HUES6 (cell line): ENCODE results near the gene CCSER1.
"Not testable (repeated sequence)": the region's sequence is repeated elsewhere in the genome, so short reads cannot be mapped to it uniquely, and the experiment has no call there.

Experiments used
- H3K27ac ChIP-seq: 2 replicates; pipeline ENCODE4 v1.7.0; 2013; ENCODE audit warnings: low read depth, mild to moderate bottlenecking, low read length, inconsistent platforms
- H3K27me3 ChIP-seq: 2 replicates; pipeline ENCODE4 v1.6.1; 2013; ENCODE audit warnings: low read length; ENCODE audit not compliant: control insufficient read depth, insufficient read depth
- H3K36me3 ChIP-seq: 2 replicates; pipeline ENCODE4 v1.6.1; 2013; ENCODE audit warnings: low read length; ENCODE audit not compliant: control insufficient read depth, insufficient read depth
- H3K4me1 ChIP-seq: 2 replicates; pipeline ENCODE4 v1.6.1; 2013; ENCODE audit warnings: low read length; ENCODE audit not compliant: control insufficient read depth, insufficient read depth
- H3K4me3 ChIP-seq: 2 replicates; pipeline ENCODE4 v1.5.1; 2013; ENCODE audit warnings: low read depth, low read length
- H3K9ac ChIP-seq: one replicate; pipeline ENCODE4 v1.6.1; 2013; ENCODE audit warnings: mild to moderate bottlenecking, low read length
- H3K9me3 ChIP-seq: 2 replicates; pipeline ENCODE4 v1.6.1; 2013; ENCODE audit warnings: low read depth, low read length; ENCODE audit not compliant: control insufficient read depth, insufficient read depth

CCSER1 gene

DNA sequence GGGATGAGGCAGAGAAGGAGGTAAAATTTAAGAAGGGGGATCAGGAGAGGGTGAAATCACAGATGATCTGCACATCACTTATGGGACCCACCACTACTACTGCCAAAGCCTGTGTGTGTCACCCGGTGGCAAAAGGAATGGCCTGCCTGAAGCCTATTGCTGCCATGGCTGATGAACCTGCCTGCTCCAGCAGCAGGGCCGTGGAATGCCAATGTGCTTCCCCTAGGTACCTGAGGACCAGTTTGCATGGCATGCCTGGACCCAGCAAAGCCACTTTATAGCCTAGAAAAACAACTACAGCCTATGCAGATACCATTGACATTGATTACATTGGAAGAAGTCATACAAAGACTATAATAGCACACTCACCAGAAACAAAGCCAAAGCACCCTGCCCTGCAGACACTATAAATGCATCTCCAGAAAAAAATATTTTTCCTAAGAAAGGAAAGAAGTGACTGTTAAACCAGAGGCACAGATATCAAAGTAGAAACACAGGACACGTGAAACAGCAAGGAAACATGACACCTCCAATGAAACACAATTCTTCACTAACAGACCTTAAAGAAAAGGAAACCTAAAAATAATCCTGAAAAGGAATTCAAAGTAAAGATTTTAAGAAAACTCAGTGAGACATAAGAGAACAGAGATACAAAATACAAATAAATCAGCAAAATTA lies 1495.9 kb downstream of the CCSER1 start:
- Histone ChIP-seq H3K27me3 (no peaks in the 10 kb centered on the region), H3K27ac (peak overlapping the region; percentile 87), H3K4me1 (peaks cover 9% of the 10 kb centered on the region; the same call in 1 of the 2 replicates), H3K36me3 (peaks cover 10% of the 10 kb centered on the region; the same call in 1 of the 2 replicates), H3K9me3 (peaks cover 3% of the 10 kb centered on the region; the same call in 1 of the 2 replicates), H3K4me3 (peak overlapping the region; percentile 28; the same call in 1 of the 2 replicates), H3K9ac (peak overlapping the region; percentile 47)

DNA sequence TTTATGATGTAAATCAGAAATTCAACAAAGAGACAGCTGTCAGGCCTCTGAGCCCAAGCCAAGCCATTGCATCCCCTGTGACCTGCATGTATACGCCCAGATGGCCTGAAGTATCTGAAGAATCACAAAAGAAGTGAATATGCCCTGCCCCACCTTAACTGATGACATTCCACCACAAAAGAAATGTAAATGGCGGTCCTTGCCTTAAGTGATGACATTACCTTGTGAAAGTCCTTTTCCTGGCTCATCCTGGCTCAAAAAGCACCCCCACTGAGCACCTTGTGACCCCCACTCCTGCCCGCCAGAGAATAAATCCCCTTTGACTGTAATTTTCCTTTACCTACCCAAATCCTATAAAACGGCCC lies 1496.4 kb downstream of the CCSER1 start:
- not testable (repeated sequence) for H3K4me1 ChIP-seq, H3K9me3 ChIP-seq, H3K27me3 ChIP-seq
- Histone ChIP-seq H3K9ac (peak overlapping the region; percentile 87), H3K36me3 (peaks cover 11% of the 10 kb centered on the region; the same call in 1 of the 2 replicates), H3K27ac (peak overlapping the region; percentile 87; the same call in 1 of the 2 replicates), H3K4me3 (peak overlapping the region; percentile 61)

DNA sequence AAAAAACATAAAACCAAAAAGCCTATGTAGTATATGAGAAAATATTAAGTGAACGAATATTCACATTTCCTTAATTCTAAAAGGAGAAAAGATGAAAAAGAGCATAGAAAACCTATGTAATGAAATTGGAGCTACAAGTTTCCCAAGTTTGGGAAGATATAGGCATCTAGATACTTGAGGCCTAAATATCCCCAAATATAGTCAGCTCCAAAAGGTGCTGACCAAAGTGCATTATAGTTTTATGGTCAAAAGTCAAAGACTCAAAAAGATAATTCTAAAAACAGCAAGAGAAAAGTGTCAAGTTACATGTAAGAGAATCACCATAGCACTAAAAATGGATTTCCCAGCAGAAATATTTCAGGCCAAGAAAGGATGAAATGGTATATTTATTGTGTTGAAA lies 1502.9 kb downstream of the CCSER1 start:
- Histone ChIP-seq H3K4me1 (no peaks in the 10 kb centered on the region), H3K36me3 (peaks cover 13% of the 10 kb centered on the region), H3K27me3 (no peaks in the 10 kb centered on the region), H3K9me3 (no peaks in the 10 kb centered on the region; the same call in 1 of the 2 replicates), H3K4me3 (no peak overlapping the region), H3K27ac (no peak overlapping the region), H3K9ac (no peak overlapping the region)

DNA sequence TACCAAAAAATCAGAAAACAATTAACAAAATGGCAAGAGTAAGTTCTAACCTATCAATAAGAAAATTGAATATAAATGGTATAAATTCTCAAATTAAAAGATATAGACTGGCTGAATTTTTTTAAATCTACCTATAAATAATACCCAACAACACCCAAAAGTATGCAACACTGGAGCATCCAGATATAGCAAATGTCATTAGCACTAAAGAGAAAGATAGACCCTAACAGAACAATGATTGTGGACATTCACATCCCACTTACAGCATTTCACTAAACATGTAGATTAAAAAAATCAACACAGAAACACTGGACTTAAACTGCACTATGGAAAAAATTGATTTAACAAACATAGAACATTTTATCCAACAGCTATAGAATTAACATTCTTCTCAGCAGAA lies 1503.6 kb downstream of the CCSER1 start:
- no peak overlapping the region for H3K27ac ChIP-seq
- H3K4me1 ChIP-seq = 0 out of 2 replicates have a peak, but pooled peaks cover 3% of the 10 kb centered on the region
- H3K9ac ChIP-seq = no peak overlapping the region

DNA sequence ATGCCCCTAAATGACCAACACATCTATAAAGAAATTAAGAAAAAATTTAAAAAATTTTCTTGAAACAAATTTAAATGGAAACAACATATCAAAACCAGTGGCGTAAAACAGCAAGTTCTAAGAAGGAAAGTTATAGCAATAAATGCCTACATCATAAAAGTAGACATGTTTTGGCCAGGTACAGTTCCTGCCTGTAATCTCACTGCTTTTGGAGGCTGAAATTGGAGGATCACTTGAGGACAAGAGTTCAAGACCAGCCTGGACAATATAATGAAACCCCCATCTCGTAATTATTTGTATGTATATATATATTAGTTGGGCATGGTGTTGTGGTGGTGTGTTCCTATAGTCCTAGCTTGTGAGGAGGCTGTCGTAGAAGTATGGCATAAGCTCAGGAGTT lies 1504.1 kb downstream of the CCSER1 start:
- no peak overlapping the region for H3K27ac ChIP-seq
- no peaks in the 10 kb centered on the region for H3K27me3 ChIP-seq
- H3K4me3 ChIP-seq = no peak overlapping the region
- H3K4me1 ChIP-seq = 0 out of 2 replicates have a peak, but pooled peaks cover 8% of the 10 kb centered on the region
- no peak overlapping the region for H3K9ac ChIP-seq
- H3K9me3 ChIP-seq = no peaks in the 10 kb centered on the region; the same call in 1 of the 2 replicates
- H3K36me3 ChIP-seq = peaks cover 10% of the 10 kb centered on the region

More for the DNA sequence above, 1503.6 kb downstream of the CCSER1 start:
- H3K36me3 ChIP-seq = peaks cover 10% of the 10 kb centered on the region
- no peak overlapping the region for H3K4me3 ChIP-seq
- H3K9me3 ChIP-seq = no peaks in the 10 kb centered on the region; the same call in 1 of the 2 replicates
- no peaks in the 10 kb centered on the region for H3K27me3 ChIP-seq

DNA sequence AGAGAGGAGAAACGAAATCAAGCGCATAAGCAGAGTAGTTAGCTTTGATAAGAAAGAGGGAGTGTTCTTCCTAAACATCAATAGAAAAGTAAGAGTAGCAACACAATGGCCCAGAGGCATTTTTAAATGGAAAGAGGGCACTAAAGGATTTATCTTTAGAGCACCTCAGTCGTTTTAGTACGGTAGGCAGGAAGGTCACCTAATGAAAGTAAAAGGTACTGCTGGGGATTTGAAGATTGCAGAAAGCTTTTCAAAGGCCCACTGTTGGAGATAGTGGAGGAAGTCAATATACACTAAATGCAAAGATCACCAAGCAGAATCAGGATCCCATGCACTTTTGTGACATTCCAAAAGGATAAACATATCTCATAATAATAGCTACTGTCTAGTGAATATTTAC lies 1508.9 kb downstream of the CCSER1 start:
- Histone ChIP-seq H3K9ac (no peak overlapping the region), H3K9me3 (no peaks in the 10 kb centered on the region; the same call in 1 of the 2 replicates), H3K27ac (no peak overlapping the region), H3K36me3 (no peaks in the 10 kb centered on the region), H3K27me3 (no peaks in the 10 kb centered on the region), H3K4me3 (no peak overlapping the region), H3K4me1 (0 out of 2 replicates have a peak, but pooled peaks cover 8% of the 10 kb centered on the region)
